ENCODE results near the gene OOSP4B.
"Not testable (repeated sequence)": the region's sequence is repeated elsewhere in the genome, so short reads cannot be mapped to it uniquely, and the experiment has no call there.

OOSP4B gene

DNA sequence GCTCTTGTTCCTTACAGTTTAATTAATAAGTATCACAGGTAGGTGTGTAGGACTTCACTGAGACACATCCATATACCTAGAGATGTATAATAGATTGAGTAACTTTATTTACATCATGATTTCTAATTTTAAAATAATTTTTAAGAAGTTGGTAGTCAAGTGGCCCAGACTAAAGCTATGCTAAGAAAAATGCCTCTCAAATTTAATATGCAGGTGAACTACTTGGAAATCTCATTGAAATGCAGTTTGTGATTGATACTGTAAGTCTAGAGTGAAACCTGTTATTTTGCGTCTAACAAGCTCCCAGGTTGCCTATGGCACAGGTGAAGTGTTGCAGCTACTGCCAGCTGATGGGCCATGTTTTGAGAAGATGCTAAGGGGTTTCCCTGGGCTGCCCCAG, at the start of gene OOSP4B:
OOSP4B (plus strand) TSS at position 301 of the 400 bp plus-strand sequence.
- no peak for DNase-seq

DNA sequence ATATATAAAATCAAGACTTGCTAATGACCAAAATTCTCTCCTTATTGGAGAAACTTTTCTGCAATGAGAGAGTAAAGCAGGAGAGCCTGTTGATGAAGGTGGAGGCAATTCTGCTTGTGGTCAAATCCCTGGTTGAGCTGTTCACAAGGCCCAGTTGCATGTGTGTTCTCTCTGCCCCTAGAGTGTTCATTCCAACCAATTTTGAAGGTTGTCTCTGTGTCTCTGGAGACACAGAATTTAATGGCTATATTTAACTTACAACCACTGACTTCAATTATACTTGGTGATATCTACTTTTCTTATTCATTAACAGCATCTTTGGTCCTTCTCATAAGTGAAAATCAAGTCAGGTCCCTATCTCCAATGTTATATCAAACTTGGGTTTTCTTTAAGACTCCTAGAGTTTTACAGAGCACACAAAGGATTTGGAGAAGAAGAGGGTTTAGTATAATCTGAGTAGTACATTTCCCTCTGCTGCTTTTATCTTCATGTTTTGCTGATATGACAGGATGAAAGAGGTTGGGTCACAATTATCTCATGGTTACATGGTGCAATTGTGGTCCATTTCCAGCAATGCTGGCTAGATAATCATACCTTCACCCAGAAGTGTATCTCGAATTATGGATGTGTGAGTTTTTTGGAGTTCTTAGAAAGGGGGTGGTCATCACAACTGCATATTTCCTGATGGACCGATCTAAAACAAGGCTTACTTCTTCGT, 49.1 kb upstream of the OOSP4B start:
- DNase-seq: no peak

DNA sequence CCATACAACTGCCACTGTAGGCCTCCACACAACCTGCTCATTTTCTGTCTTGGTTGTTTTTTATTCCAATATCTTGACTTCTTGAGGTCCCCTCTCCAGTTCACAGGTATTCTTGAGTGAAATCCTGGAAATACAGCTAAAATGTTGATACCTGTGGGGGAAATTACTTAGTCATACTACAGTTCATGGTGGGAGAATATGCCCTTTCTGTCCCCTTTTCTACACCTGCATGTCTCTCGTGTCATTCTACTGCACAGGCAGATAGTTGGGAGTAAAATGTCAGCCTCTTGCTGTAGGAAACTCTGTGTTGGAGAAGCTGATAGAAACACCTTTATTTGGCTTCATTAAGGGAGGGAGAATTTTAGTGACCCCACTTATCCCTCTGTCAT, 48.6 kb upstream of the OOSP4B start:
- no peak for DNase-seq

DNA sequence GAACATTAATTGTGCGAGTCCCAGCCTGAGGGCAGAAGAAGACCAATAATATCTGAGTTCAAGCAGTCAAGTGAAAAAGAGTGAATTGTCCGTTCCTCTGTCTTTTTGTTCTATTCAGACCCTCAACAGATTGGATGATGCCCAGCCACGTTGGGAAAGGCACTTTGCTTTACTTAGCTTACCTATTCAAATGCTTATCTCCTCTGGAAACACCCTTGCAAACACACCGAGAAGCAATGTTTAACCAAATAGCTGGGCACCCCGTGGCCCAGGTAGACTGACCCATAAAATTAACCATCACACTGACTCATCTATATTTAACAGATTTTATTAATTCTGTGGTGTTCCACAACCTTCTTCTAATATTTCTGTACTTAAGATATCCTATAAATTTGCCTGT, 43.9 kb upstream of the OOSP4B start:
- DNase-seq: no peak

DNA sequence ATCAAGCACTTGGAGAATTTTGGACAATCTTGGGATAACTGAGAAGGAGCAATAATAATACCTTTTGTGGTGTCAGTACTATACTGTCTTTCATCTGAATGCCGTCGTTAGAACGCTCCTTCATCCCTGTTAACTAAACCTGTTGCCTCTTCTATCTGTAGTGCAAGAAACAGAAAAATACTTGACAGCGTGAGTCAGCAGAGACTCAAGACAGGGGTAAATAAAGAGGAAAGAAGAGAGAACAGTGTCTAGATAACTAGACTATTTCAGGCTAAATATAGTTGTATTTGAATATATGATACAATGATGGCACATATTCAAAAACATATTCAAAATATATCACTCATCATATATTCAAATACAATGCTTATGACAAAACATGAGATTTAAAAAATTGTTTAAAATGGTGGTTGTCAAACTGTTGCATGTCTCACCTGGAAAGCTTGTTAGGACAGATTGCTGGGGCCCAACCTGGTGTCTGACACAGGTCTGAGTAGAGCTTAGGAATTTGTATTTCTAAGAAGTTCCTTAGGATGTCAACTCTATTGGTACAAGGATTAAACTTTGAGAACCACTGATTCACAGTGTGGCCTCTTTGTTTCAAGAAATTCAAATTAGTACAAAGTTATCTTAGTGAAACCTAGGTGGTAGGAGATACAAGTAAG, 35.7 kb upstream of the OOSP4B start:
- no peak for DNase-seq

DNA sequence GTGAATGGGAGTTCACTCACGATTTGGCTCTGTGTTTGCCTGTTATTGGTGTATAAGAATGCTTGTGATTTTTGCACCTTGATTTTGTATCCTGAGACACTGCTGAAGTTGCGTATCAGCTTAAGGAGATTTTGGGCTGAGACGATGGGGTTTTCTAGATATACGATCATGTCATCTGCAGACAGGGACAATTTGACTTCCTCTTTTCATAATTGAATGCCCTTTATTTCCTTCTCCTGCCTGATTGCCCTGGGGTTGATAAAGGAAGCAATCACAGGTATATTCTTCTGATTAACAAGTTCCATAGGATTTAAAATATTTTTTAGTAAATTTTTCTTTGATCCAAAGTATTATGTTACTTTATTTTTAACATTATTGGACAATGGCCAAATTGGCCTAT, 34.9 kb upstream of the OOSP4B start:
- DNase-seq: not testable (repeated sequence)

DNA sequence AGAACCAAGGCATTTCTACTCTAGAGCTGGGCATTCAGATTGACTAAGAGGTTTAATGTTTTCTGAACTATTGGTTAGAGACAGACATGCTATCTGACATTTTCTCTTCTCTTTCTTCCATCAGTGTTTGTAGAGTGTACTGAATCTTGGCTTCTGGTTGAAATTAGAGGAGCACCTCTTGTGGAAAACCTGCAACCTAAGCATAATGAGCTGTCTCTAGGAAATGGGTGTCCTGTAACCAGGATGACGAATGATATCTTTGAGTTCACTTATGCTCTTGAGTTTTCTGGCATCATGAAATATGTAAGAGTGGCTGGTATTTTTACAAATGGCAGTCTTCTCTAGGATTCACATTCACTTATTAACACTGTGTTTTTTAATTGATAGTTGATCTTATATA, 33.8 kb upstream of the OOSP4B start:
- no peak for DNase-seq

DNA sequence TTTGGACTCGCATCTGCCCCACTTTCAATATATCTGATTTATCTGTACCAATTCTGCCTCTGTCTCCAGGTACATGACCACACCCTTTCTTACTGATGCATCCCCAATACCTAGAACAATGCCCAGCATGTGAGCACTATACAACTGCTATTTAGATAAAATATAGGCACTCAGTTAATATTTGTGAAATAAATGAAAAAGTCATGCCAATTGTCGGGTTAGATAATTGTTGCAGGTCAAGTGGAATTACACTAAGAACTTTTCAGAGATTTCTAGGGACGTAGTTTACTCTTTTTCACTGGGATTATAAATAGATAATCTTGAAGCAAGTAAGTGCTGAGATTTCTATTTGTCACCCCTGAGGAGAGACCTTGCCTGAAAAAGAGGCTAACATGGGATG, 32.6 kb upstream of the OOSP4B start:
- DNase-seq: no peak

DNA sequence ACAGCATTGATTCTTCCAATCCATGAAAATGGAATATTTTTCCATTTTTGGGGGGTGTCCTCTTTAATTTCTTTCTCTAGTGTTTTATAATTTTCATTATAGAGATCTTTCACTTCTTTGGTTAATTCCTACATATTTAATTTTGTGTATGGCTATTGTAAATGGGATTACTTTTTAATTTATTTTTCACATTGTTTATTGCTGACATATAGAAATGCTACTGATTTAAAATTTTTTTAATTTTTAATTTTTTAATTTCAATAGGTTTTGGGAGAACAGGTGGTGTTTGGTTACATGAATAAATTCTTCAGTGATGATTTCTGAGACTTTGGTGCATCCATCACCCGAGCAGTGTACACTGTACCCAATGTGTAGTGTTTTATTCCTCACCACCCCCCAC, 26.6 kb upstream of the OOSP4B start:
- DNase-seq: no peak

DNA sequence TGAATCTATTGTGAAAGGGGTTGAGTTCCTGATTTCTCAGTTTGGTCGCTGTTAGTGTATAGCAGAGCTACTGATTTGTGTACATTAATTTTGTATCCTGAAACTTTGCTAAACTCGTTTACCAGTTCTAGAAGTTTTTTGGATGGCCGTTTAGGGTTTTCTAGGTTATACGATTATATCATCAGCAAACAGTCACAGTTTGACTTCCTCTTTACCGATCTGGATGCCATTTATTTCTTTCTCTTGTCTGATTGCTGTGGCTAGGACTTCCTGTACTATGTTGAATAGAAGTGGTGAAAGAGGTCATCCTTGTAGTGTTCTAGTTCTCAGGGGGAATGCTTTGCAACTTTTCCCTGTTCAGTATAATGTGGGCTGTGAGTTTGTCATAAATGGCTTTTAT, 24.6 kb upstream of the OOSP4B start:
- no peak for DNase-seq

DNA sequence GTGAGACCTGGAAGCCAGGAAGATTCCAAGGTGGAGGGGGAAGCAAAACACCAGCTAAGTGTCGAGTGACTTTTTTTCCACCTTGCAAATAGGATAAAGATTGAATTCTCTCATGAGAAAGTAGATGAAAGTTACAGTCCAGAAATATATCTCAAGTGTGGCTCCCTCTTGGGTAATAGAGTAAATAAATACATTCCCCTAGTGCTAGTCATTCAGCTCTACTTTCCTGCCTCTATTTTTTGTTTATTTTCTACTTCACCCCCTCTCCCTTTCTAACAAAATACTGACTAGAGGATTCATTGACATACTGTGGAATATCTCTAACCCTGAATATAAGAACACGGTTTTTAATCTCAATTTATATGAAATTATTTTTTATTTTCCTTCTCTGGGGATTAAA, 19.2 kb upstream of the OOSP4B start:
- DNase-seq: no peak

DNA sequence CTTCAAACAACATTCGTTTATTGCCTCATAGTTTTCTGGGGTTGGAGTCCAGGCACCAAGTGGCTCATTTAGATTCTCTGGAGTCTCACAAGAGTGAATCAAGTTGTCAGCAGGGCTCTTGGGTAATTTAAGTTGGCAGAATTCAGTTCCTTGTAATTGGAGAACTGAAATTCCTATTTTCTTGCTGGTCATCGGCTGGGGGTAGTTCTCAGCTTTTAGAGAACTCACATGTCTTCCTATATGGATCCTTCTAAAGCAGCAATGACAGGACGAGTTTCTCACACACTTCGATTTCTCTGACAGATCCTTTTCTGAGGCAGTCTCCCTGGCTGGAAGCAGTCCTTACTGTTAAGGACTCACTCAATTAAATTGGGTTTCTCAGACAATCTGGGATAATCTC, 17.3 kb upstream of the OOSP4B start:
- no peak for DNase-seq

DNA sequence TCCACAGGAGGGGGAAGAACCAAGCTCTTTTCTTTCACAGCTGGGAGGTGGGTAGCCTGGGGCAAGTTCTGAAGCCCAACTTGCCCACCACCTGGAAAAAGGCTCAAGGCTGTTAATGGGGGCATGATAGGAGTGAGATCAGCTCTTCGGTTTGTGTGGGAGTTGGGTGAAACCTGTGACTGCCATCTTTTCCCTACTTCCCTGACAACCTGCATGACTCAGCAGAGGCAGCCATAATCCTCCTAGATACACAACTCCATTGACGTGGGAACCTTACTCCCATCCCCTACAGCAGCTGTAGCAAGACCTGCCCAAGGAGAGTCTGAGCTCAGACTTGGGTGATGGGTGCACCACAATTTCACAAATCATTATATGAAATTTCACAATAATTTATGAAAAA, 13.3 kb upstream of the OOSP4B start:
- DNase-seq: no peak

DNA sequence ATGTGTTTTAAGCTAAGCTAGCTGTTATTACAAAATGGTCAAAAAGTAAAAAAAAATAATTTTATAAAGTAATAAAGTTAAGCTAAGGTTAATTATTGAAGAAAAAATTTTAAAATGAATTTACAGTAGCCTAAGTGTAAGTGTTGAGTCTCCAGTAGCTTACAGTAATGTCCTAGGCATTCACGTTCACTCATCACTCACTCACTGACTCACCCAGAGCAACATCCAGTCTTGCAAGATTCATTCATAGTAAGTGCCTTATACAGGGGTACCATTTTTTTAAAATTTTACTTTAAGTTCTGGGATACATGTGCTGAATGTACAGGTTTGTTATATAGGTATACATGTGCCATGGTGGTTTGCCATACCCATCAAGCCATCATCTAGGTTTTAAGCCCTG, 11.6 kb upstream of the OOSP4B start:
- DNase-seq: no peak

DNA sequence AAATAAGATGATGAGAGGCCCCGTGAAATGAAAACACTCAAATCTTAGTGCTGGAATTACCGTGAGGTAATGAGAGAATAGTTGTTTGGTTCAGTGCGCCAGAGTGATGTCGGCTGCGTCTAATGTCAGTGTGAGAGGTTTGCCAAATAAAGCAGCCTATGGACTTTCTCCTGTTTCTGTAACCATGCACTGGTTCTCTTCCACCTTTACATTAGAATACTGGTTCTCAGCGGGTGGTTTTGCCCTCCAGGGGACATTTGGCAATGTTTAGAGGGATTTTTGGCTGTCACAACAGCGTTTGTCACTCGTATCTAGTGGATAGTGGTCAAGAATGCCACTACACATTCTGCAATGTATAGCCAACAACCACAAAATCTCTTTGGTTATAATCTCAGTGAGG, 1.1 kb downstream of the OOSP4B start:
- no peak for DNase-seq

DNA sequence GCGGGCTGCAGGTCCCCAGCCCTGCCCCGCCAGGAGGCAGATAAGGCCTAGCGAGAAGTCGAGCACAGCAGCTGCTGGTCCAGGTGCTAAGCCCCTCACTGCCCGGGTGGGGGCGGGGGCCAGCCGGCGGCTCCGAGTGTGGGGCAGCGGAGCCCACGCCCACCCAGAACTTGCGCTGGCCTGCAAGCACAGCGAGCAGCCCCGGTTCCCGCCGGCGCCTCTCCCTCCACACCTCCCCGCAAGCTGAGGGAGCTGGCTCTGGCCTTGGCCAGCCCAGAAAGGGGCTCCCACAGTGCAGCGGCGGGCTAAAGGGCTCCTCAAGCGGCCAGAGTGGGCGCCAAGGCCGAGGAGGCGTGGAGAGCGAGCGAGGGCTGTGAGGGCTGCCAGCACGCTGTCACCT, 3.4 kb downstream of the OOSP4B start:
- DNase-seq: not testable (repeated sequence)

DNA sequence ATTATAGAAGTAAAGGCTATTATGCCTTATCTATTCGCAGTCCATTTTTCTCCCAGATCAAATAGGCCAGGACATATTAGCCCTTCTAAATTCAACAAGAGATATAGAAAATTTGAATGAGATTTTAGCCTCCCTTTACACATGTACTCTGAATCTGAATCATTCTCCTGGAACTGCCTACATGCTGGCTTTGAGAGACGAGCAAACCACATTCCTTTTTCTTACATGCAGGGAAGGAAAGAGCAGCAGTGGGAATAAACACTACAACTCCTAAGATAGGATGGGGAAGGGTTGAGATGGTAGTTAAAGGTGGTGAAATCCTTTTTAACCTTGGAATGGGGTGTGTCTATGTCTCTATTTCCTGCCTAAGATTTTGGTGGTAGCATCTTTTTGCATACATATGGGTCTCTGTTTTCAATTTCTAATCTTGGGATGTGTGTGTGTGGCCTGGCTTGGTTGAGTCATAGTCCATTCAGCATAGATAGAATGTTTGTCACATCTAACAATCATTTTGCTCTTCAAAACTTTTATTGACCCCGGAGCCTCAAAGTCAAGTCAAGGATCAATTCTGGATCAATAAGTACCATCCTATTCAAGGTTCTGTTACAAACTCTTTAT, 12.1 kb downstream of the OOSP4B start:
- no peak for DNase-seq

DNA sequence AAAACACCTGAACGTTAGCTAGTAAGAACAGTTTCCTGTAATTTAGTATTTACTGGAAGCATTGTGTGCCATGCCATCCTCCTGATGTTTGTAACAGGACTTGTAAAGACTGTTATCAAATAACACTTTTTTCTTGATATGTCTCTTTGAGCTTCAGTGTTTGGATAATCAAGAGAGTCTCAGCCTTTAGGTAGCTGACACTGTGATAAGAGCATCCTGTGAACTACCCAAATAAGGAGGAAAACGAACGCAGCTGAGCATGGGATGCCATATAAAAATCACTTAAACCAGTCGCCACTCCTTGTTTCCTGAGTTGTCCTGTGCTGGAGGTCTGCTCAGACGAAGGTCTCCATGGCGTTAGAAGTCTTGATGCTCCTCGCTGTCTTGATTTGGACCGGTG, 23.1 kb downstream of the OOSP4B start, which contains the start of gene OOSP2:
OOSP2 (plus strand) TSS at position 301 of the 400 bp plus-strand sequence; CDS start at position 352, 51 bp downstream.
- no peak for DNase-seq

DNA sequence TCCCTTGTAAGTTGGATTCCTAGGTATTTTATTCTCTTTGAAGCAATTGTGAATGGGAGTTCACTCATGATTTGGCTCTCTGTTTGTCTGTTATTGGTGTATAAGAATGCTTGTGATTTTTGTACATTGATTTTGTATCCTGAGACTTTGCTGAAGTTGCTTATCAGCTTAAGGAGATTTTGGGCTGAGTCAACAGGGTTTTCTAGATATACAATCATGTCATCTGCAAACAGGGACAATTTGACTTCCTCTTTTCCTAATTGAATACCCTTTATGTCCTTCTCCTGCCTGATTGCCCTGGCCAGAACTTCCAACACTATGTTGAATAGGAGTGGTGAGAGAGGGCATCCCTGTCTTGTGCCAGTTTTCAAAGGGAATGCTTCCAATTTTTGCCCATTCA, 33.4 kb downstream of the OOSP4B start:
- not testable (repeated sequence) for DNase-seq

DNA sequence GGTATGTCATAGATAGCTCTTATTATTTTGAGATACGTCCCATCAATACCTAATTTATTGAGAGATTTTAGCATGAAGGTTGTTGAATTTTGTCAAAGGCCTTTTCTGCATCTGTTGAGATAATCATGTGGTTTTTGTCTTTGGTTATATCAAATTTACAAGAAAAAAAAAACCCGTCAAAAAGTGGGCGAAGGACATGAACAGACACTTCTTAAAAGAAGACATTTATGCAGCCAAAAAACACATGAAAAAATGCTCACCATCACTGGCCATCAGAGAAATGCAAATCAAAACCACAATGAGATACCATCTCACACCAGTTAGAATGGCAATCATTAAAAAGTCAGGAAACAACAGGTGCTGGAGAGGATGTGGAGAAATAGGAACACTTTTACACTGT, 33.9 kb downstream of the OOSP4B start:
- DNase-seq: not testable (repeated sequence)

DNA sequence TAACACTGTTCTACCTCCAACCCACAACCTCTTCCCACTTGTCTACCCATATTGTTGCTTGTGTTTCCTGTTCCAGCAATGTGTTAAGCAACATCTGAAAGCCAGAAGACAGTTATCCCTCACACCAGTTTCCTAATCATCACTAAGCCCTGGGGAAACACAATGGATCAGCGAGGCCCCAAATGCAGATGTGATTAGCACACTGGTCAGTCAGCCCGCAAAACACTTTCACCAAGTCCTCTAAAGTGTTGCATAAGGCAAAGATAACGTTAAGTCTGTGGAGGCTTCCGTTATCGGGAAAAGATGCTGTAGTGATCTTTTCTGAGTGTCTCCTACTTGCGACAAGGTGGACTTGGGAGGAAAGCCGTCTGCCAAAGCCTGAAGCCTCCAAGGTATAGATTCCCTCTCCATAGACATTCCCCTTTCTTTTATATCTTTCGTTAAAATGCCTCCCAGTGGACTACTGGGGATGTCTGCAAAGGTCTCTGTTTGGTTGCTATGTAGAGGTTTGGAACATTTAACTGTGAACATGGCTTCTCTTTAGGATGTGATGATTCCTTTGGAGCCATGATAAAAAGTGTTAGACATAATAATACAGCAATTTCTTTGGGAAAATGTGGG, 39.5 kb downstream of the OOSP4B start, which contains the start of gene MS4A3:
MS4A3 (plus strand) TSS at position 317 of the 621 bp plus-strand sequence. CDS start 4,496 bp downstream, outside the sequence.
- DNase-seq: no peak

DNA sequence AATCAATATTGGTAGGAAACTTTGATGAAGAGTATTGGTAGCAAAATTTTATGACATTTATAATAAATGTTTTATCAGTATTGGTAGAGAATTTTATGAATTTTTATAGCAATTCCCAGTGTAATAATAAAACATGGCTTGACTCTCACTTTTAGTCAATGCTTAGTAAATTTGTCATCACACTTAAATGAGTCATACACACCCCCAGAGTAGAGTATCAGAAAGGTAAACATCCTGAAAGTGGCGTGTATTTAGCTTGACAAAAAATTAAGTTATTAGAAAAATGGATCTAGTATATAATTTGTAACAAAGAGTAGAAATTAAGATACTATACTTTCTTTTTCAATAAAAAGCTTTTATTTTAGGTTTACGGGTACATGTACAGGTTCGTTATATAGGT, 42.1 kb downstream of the OOSP4B start:
- DNase-seq: no peak

DNA sequence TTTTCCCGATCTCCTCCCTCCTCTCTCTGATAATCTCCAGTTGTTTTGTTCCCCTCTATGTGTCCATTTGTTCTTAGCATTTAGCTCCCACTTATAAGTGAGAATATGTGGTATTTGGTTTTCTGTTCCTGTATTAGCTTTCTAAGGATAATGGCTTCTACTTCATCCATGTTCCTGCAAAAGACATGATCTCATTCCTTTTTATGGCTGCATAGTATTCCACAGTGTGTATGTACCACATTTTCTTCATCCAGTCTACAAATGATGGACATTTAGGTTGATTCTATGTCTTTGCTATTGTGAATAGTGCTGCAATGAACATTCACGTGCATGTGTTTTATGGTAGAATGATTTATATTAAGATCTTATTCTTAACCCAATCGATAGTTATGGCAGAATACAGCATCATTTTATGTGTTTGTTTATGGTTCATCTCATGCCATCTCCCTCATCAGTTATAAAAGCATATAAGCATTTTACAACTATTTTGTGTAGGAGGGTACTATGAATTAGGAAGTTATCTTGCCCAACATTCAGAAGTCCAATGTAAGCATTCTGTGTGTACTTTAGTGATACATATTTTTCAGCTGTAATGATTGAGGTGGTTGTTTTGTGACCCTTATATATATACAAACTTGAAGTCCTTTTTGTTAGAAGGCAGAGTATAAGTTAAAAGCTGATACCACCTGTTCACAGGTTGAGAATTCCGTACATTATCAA, 42.7 kb downstream of the OOSP4B start:
- no peak for DNase-seq

Data from kidney glomerular epithelial cell (primary cell).